ENCODE measurements around the gene CDK19.
A peak's percentile ranks its signal among the peaks of the same experiment; 100 is the strongest.
"Not testable (repeated sequence)": the region's sequence is repeated elsewhere in the genome, so short reads cannot be mapped to it uniquely, and the experiment has no call there.

The CDK19 gene

GRCh38 chr6:110814102-110815014 lies 911 bp downstream of the CDK19 start:
- peak overlapping the region; percentile 64 for H3K4me3 ChIP-seq (ENCODE audit: low read depth, low read length)
- DNase-seq (ENCODE audit: low read depth), result peak; percentile 12

- DNase-seq (ENCODE audit: low read depth), result no peak
- peak overlapping the region; percentile 64 for H3K4me3 ChIP-seq (ENCODE audit: low read depth, low read length)
These were observed 1.7 kb downstream of the CDK19 start for GRCh38 chr6:110813338-110814101.

- H3K4me3 ChIP-seq (ENCODE audit: low read depth, low read length), result no peak overlapping the region
- no peak for DNase-seq (ENCODE audit: low read depth)
These were observed 2.5 kb downstream of the CDK19 start for GRCh38 chr6:110812719-110813118.

- no peak for DNase-seq (ENCODE audit: low read depth)
These were observed 4.2 kb downstream of the CDK19 start for GRCh38 chr6:110810896-110811586.

GRCh38 chr6:110809792-110810191 lies 5.5 kb downstream of the CDK19 start:
- no peak overlapping the region for H3K4me3 ChIP-seq (ENCODE audit: low read depth, low read length)
- no peak for DNase-seq (ENCODE audit: low read depth)

More at GRCh38 chr6:110810896-110811586, 4.2 kb downstream of the CDK19 start:
- H3K4me3 ChIP-seq (ENCODE audit: low read depth, low read length), result no peak overlapping the region

GRCh38 chr6:110802175-110802574 lies 13.1 kb downstream of the CDK19 start:
- H3K4me3 ChIP-seq (ENCODE audit: low read depth, low read length); DNase-seq (ENCODE audit: low read depth): not testable (repeated sequence)

GRCh38 chr6:110800839-110801196 lies 14.5 kb downstream of the CDK19 start:
- no peak for DNase-seq (ENCODE audit: low read depth)
- no peak overlapping the region for H3K4me3 ChIP-seq (ENCODE audit: low read depth, low read length)

GRCh38 chr6:110800196-110800838 lies 15.0 kb downstream of the CDK19 start:
- DNase-seq (ENCODE audit: low read depth), result no peak
- no peak overlapping the region for H3K4me3 ChIP-seq (ENCODE audit: low read depth, low read length)

GRCh38 chr6:110799655-110800054 lies 15.6 kb downstream of the CDK19 start:
- no peak for DNase-seq (ENCODE audit: low read depth)
- no peak overlapping the region for H3K4me3 ChIP-seq (ENCODE audit: low read depth, low read length)

- H3K4me3 ChIP-seq (ENCODE audit: low read depth, low read length), result no peak overlapping the region
- DNase-seq (ENCODE audit: low read depth), result no peak
These were observed 16.1 kb downstream of the CDK19 start for GRCh38 chr6:110799189-110799588.

GRCh38 chr6:110795271-110795670 lies 20.0 kb downstream of the CDK19 start:
- no peak overlapping the region for H3K4me3 ChIP-seq (ENCODE audit: low read depth, low read length)
- DNase-seq (ENCODE audit: low read depth), result no peak

- no peak overlapping the region for H3K4me3 ChIP-seq (ENCODE audit: low read depth, low read length)
- DNase-seq (ENCODE audit: low read depth), result no peak
These were observed 28.6 kb downstream of the CDK19 start for GRCh38 chr6:110786696-110787095.

- DNase-seq (ENCODE audit: low read depth), result no peak
- no peak overlapping the region for H3K4me3 ChIP-seq (ENCODE audit: low read depth, low read length)
These were observed 29.0 kb downstream of the CDK19 start for GRCh38 chr6:110786271-110786670.

- no peak overlapping the region for H3K4me3 ChIP-seq (ENCODE audit: low read depth, low read length)
- DNase-seq (ENCODE audit: low read depth), result no peak
These were observed 30.7 kb downstream of the CDK19 start for GRCh38 chr6:110784610-110784979.

GRCh38 chr6:110781522-110782214 lies 33.6 kb downstream of the CDK19 start:
- no peak overlapping the region for H3K4me3 ChIP-seq (ENCODE audit: low read depth, low read length)
- no peak for DNase-seq (ENCODE audit: low read depth)

- no peak for DNase-seq (ENCODE audit: low read depth)
- no peak overlapping the region for H3K4me3 ChIP-seq (ENCODE audit: low read depth, low read length)
These were observed 36.9 kb downstream of the CDK19 start for GRCh38 chr6:110778333-110778732.

- H3K4me3 ChIP-seq (ENCODE audit: low read depth, low read length), result no peak overlapping the region
- DNase-seq (ENCODE audit: low read depth), result no peak
These were observed 37.6 kb downstream of the CDK19 start for GRCh38 chr6:110777636-110778035.

- no peak overlapping the region for H3K4me3 ChIP-seq (ENCODE audit: low read depth, low read length)
- no peak for DNase-seq (ENCODE audit: low read depth)
These were observed 38.9 kb downstream of the CDK19 start for GRCh38 chr6:110776413-110776812.

- no peak overlapping the region for H3K4me3 ChIP-seq (ENCODE audit: low read depth, low read length)
These were observed 45.3 kb downstream of the CDK19 start for GRCh38 chr6:110769923-110770322.

More at GRCh38 chr6:110769923-110770322, 45.3 kb downstream of the CDK19 start:
- DNase-seq (ENCODE audit: low read depth), result no peak
